ENCODE measurements around the gene TOPORS. TPM values are rescaled to one million over a fixed set of nuclear protein-coding genes. Genes with fewer than 3 reads are reported as not detected.

Gene TOPORS
- total RNA-seq, 2 donors from 2014 or later: 25.4 to 29.5 TPM

DNA sequence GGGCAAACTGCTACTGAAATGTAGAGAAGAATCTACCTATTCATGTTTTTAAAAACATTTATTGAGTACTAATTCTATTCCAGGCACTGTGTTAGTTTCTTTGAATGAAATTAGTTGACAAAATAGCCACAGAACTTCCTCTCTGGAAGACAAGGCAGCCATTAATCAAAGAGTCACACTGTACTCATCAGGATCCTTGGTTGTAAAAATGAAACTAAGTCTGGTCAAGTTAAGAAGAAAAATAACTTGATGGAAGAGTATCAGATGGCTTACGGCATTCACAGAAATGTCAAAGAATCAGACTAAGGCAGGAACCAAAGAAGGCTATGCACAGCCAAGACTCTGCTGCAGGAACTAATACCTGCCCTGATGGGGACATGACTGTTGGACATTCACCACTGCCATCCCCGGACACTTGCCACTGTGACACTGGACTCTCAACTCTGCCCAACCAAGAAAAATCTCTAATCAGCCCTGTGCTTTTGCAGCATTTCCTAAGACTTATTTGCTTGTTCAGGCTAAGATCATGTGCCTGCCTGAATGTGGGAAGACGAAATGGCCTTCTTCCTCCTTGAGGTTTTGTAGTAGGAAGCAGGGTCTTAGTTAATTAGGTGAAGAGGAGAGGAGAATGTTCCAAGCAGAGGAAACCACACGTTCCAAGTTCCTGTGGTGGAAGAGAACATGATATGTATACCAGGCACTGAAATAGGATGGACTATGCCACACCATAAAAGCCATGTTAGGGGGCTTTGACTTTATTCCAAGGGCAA lies 43.9 kb upstream of the TOPORS start:
- TF ChIP-seq, protein P1, sequence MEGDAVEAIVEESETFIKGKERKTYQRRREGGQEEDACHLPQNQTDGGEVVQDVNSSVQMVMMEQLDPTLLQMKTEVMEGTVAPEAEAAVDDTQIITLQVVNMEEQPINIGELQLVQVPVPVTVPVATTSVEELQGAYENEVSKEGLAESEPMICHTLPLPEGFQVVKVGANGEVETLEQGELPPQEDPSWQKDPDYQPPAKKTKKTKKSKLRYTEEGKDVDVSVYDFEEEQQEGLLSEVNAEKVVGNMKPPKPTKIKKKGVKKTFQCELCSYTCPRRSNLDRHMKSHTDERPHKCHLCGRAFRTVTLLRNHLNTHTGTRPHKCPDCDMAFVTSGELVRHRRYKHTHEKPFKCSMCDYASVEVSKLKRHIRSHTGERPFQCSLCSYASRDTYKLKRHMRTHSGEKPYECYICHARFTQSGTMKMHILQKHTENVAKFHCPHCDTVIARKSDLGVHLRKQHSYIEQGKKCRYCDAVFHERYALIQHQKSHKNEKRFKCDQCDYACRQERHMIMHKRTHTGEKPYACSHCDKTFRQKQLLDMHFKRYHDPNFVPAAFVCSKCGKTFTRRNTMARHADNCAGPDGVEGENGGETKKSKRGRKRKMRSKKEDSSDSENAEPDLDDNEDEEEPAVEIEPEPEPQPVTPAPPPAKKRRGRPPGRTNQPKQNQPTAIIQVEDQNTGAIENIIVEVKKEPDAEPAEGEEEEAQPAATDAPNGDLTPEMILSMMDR (conservative IDR thresholded peaks at IDR 0.05): no peak
- peaks cover 2% of the 10 kb centered on the region for H3K27me3 Mint-ChIP-seq (ENCODE audit: insufficient read depth)
- DNase-seq: no peak
- Histone ChIP-seq H3K9me3 (ENCODE audit: control insufficient read depth, low read length) (no peaks in the 10 kb centered on the region), H3K36me3 (ENCODE audit: control insufficient read depth, insufficient read depth, low read length) (no peaks in the 10 kb centered on the region), H3K4me1 (ENCODE audit: control insufficient read depth, insufficient read depth, low read length) (no peaks in the 10 kb centered on the region), H3K27ac (ENCODE audit: low read depth, low read length) (no peak overlapping the region), H3K4me3 (ENCODE audit: low read length) (no peak overlapping the region), H3K27me3 (ENCODE audit: control insufficient read depth, insufficient read depth, low read length, poor library complexity, severe bottlenecking) (peaks cover 9% of the 10 kb centered on the region), H3K9ac (ENCODE audit: extremely low read depth, low read length, poor library complexity, severe bottlenecking) (no peak overlapping the region)
- no peaks in the 10 kb centered on the region for H3K36me3 Mint-ChIP-seq (ENCODE audit: low read depth)
- no peaks in the 10 kb centered on the region for H3K9me3 Mint-ChIP-seq
- no peak overlapping the region for H3K27ac Mint-ChIP-seq
- no peak overlapping the region for H3K4me3 Mint-ChIP-seq
- WGBS, 2 experiments (ENCODE audit: insufficient coverage in 1 of 2, insufficient read length in 1 of 2): 85 to 89% methylated on average over 3 to 4 of the region's 4 CpGs
- H3K4me1 Mint-ChIP-seq: peaks cover 3% of the 10 kb centered on the region

DNA sequence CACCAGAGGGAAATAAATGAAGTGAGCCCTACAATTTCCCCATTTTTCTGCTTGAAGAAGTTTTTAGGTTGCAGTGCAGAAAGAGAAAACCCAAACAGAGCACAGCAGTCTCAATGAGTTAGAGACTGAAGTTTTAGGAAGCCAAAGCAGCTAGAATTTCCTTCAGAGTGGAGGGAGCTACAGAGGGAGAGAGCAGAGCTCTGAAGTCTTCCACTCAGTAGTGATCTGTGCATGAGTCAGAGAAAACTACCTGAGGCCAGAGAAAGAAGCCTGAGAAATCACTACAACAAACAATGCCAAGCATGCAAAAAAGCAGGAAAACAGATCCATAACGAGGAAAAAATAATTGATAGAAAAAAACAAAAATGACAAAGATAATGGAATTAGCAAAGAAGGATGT lies 38.5 kb upstream of the TOPORS start:
- Mint-ChIP-seq H3K27ac (no peak overlapping the region), H3K27me3 (ENCODE audit: insufficient read depth) (peaks cover under 1% of the 10 kb centered on the region), H3K4me1 (peaks cover 3% of the 10 kb centered on the region)

DNA sequence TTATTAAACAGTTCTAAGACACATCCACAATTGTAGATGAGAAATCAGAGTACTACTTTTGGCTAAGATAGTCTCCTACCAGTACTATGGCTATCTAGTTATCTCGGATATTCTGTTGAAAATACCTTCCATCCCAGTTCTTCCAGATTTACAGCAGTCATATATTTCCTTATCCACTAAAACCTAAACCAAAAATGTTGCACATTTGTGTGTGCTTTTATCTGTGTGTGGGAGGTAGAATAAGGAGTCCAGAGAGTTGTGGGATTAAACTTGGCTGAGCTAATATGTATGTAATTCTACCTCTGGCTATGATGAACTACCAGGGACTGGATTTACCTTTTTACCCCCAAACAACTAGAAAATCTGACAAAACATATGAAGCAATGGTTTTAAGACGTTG lies 38.1 kb upstream of the TOPORS start:
- H3K27me3 Mint-ChIP-seq (ENCODE audit: insufficient read depth): peaks cover 5% of the 10 kb centered on the region
- H3K4me1 ChIP-seq (ENCODE audit: control insufficient read depth, insufficient read depth, low read length): no peaks in the 10 kb centered on the region
- no peaks in the 10 kb centered on the region for H3K27me3 ChIP-seq (ENCODE audit: control insufficient read depth, insufficient read depth, low read length, poor library complexity, severe bottlenecking)
- H3K9me3 ChIP-seq (ENCODE audit: control insufficient read depth, low read length): peaks cover 5% of the 10 kb centered on the region
- TF ChIP-seq, protein P1 (conservative IDR thresholded peaks at IDR 0.05): no peak
- no peaks in the 10 kb centered on the region for H3K36me3 ChIP-seq (ENCODE audit: control insufficient read depth, insufficient read depth, low read length)
- H3K4me3 Mint-ChIP-seq: no peak overlapping the region
- H3K4me3 ChIP-seq (ENCODE audit: low read length): no peak overlapping the region
- no peak overlapping the region for H3K27ac Mint-ChIP-seq
- WGBS, 2 experiments (ENCODE audit: insufficient coverage in 1 of 2, insufficient read length in 1 of 2): 82% methylated on average over 2 of the region's 2 CpGs; no CpG with 5 or more reads in 1 of the 2 experiments
- peaks cover 3% of the 10 kb centered on the region for H3K4me1 Mint-ChIP-seq
- H3K9me3 Mint-ChIP-seq: peaks cover 5% of the 10 kb centered on the region
- no peak overlapping the region for H3K27ac ChIP-seq (ENCODE audit: low read depth, low read length)
- no peaks in the 10 kb centered on the region for H3K36me3 Mint-ChIP-seq (ENCODE audit: low read depth)
- no peak overlapping the region for H3K9ac ChIP-seq (ENCODE audit: extremely low read depth, low read length, poor library complexity, severe bottlenecking)
- DNase-seq: no peak

More for the DNA sequence above, 38.5 kb upstream of the TOPORS start:
- Histone ChIP-seq H3K9ac (ENCODE audit: extremely low read depth, low read length, poor library complexity, severe bottlenecking) (no peak overlapping the region), H3K27me3 (ENCODE audit: control insufficient read depth, insufficient read depth, low read length, poor library complexity, severe bottlenecking) (no peaks in the 10 kb centered on the region), H3K36me3 (ENCODE audit: control insufficient read depth, insufficient read depth, low read length) (no peaks in the 10 kb centered on the region), H3K4me1 (ENCODE audit: control insufficient read depth, insufficient read depth, low read length) (no peaks in the 10 kb centered on the region), H3K4me3 (ENCODE audit: low read length) (no peak overlapping the region), H3K27ac (ENCODE audit: low read depth, low read length) (no peak overlapping the region), H3K9me3 (ENCODE audit: control insufficient read depth, low read length) (peaks cover 5% of the 10 kb centered on the region)
- no peak for DNase-seq
- H3K4me3 Mint-ChIP-seq: no peak overlapping the region
- TF ChIP-seq, protein P1 (conservative IDR thresholded peaks at IDR 0.05): no peak
- 67% methylated on average over 1 of the region's 1 CpG; no CpG with 5 or more reads in 1 of the 2 experiments for WGBS, 2 experiments (ENCODE audit: insufficient coverage in 1 of 2, insufficient read length in 1 of 2)
- peaks cover under 1% of the 10 kb centered on the region for H3K9me3 Mint-ChIP-seq
- H3K36me3 Mint-ChIP-seq (ENCODE audit: low read depth): no peaks in the 10 kb centered on the region
